IMR-90 (cell line): ENCODE data around the gene APCDD1. TPM values are rescaled to one million over a fixed set of nuclear protein-coding genes. Genes with fewer than 3 reads are reported as not detected.

Source experiments
- ATAC-seq: fragments of 200-7000 bp; cut with Tn5 transposase; 2 replicates; pipeline ENCODE4 v1.9.1; 2020; ENCODE audit warnings: low read depth, mild to moderate bottlenecking, moderate library complexity
- BruUV-seq: library from RNA; stranded (reverse); fragments of 400-500 nt; replicated peaks from 2 replicates; lab custom pipeline; 2021; lab: Mats Ljungman, UMichigan
- CTCF ChIA-PET: fragments of 300-600 bp; formaldehyde crosslinking; extraction: SDS; loops from one replicate; lab custom pipeline; 2021; ENCODE audit warnings: antibody characterized with exemption; lab: Yijun Ruan, JAX
- POLR2A ChIA-PET: fragments of 300-600 bp; sonication (Branson Sonifier 250); formaldehyde crosslinking; loops from one replicate; lab custom pipeline; 2022; ENCODE audit warnings: antibody characterized with exemption; ENCODE audit not compliant: unreplicated experiment; lab: Charles Lee
- DNase-seq: peaks from one replicate; pipeline ENCODE4 v3.0.0; 2013
- H2AFZ ChIP-seq: replicated peaks from 2 replicates; pipeline ENCODE3; 2013; ENCODE audit warnings: low read length, mild to moderate bottlenecking; ENCODE audit not compliant: poor library complexity
- H2AK5ac ChIP-seq: 2 replicates; pipeline ENCODE4 v1.6.1; 2013; ENCODE audit warnings: low read depth, low read length, inconsistent platforms
- H2AK9ac ChIP-seq: replicated peaks from 2 replicates; pipeline ENCODE3; 2013; ENCODE audit warnings: mild to moderate bottlenecking, low read depth, low read length, moderate library complexity; ENCODE audit not compliant: poor library complexity
- H2BK120ac ChIP-seq: 2 replicates; pipeline ENCODE4 v1.6.1; 2013; ENCODE audit warnings: low read depth, low read length, inconsistent platforms
- H2BK15ac ChIP-seq: 3 replicates; pipeline ENCODE4 v1.6.1; 2013; ENCODE audit warnings: low read depth, low read length, inconsistent platforms
- H2BK20ac ChIP-seq: 2 replicates; pipeline ENCODE4 v1.6.1; 2013; ENCODE audit warnings: low read depth, mild to moderate bottlenecking, inconsistent platforms, low read length, moderate library complexity
- H2BK5ac ChIP-seq: 2 replicates; pipeline ENCODE4 v1.6.1; 2013; ENCODE audit warnings: mild to moderate bottlenecking, low read depth, low read length, inconsistent platforms; ENCODE audit not compliant: poor library complexity, severe bottlenecking
- H3K14ac ChIP-seq: replicated peaks from 2 replicates; pipeline ENCODE4 v1.6.1; 2013; ENCODE audit warnings: low read depth, low read length, inconsistent platforms
- H3K18ac ChIP-seq: 2 replicates; pipeline ENCODE4 v1.6.1; 2013; ENCODE audit warnings: low read depth, low read length, control low read depth
- H3K23ac ChIP-seq: 2 replicates; pipeline ENCODE4 v1.6.1; 2013; ENCODE audit warnings: low read depth, low read length, inconsistent platforms
- H3K27ac ChIP-seq: 2 replicates; pipeline ENCODE4 v1.5.1; 2013; ENCODE audit warnings: mild to moderate bottlenecking, control low read depth, low read length; ENCODE audit not compliant: insufficient read depth
- H3K27me3 ChIP-seq: 2 replicates; pipeline ENCODE4 v1.6.1; 2013; ENCODE audit warnings: low read length; ENCODE audit not compliant: control insufficient read depth, insufficient read depth
- H3K36me3 ChIP-seq: 2 replicates; pipeline ENCODE4 v1.6.1; 2013; ENCODE audit warnings: low read length, mixed read lengths; ENCODE audit not compliant: control insufficient read depth, insufficient read depth
- H3K4ac ChIP-seq: 2 replicates; pipeline ENCODE4 v1.6.1; 2013; ENCODE audit warnings: low read depth, low read length, inconsistent platforms
- H3K4me1 ChIP-seq: 2 replicates; pipeline ENCODE4 v1.6.1; 2013; ENCODE audit warnings: low read length, mixed read lengths; ENCODE audit not compliant: control insufficient read depth, insufficient read depth
- H3K4me2 ChIP-seq: 2 replicates; pipeline ENCODE4 v1.6.1; 2013; ENCODE audit warnings: low read depth, mild to moderate bottlenecking, control low read depth, low read length, moderate library complexity
- H3K4me3 ChIP-seq: 2 replicates; pipeline ENCODE4 v1.5.1; 2013; ENCODE audit warnings: low read depth, mild to moderate bottlenecking, control low read depth, low read length, moderate library complexity; ENCODE audit not compliant: insufficient read depth
- H3K56ac ChIP-seq: 2 replicates; pipeline ENCODE4 v1.6.1; 2013; ENCODE audit warnings: low read length, inconsistent platforms; ENCODE audit not compliant: insufficient read depth; ENCODE audit errors: extremely low read depth
- H3K79me1 ChIP-seq, 2 experiments: 2 replicates each; pipeline ENCODE4 v1.6.1; 2013; ENCODE audit warnings: low read length in 2 of 2, inconsistent platforms in 1 of 2, low read depth in 1 of 2
- H3K9ac ChIP-seq: 2 replicates; pipeline ENCODE4 v1.6.1; 2013; ENCODE audit warnings: low read depth, low read length, control low read depth
- H3K9me1 ChIP-seq: 2 replicates; pipeline ENCODE4 v1.6.1; 2013; ENCODE audit warnings: low read length, inconsistent platforms; ENCODE audit not compliant: insufficient read depth
- H3K9me3 ChIP-seq: 2 replicates; pipeline ENCODE4 v1.6.1; 2013; ENCODE audit warnings: low read length; ENCODE audit not compliant: control insufficient read depth, insufficient read depth
- H4K20me1 ChIP-seq: 2 replicates; pipeline ENCODE4 v1.6.1; 2013; ENCODE audit warnings: low read length, inconsistent platforms; ENCODE audit not compliant: insufficient read depth
- H4K5ac ChIP-seq: 2 replicates; pipeline ENCODE4 v1.6.1; 2013; ENCODE audit warnings: mild to moderate bottlenecking, low read depth, low read length, control low read depth
- H4K8ac ChIP-seq, 2 experiments: 2 replicates each; pipeline ENCODE4 v1.6.1; 2013; ENCODE audit warnings: low read depth in 2 of 2, low read length in 2 of 2, control low read depth in 1 of 2, inconsistent platforms in 1 of 2
- H4K91ac ChIP-seq: 2 replicates; pipeline ENCODE4 v1.6.1; 2013; ENCODE audit warnings: low read depth, low read length, inconsistent platforms; ENCODE audit not compliant: insufficient read depth
- BHLHE40 ChIP-seq: fragments of 150-350 bp; IDR thresholded peaks from 2 replicates; pipeline ENCODE4 v1.6.1; 2016; ENCODE audit warnings: mild to moderate bottlenecking, low read depth, low read length
- CEBPB ChIP-seq: IDR thresholded peaks from 2 replicates; pipeline ENCODE4 v1.6.1; 2012; ENCODE audit warnings: low read depth, low read length, improper control_type of control experiment
- CHD1 ChIP-seq: IDR thresholded peaks from 2 replicates; pipeline ENCODE4 v1.6.1; 2012; ENCODE audit warnings: low read depth, low read length, improper control_type of control experiment
- CTCF ChIP-seq: conservative IDR thresholded peaks from 2 replicates; pipeline ENCODE4 v1.5.1; 2012; ENCODE audit warnings: mild to moderate bottlenecking, low read depth, low read length, improper control_type of control experiment
- ELK1 ChIP-seq: fragments of 150-350 bp; IDR thresholded peaks from 2 replicates; pipeline ENCODE4 v1.6.1; 2016; ENCODE audit warnings: low read depth, mild to moderate bottlenecking, low read length, moderate library complexity, borderline replicate concordance
- FOS ChIP-seq: fragments of 150-350 bp; IDR thresholded peaks from 2 replicates; pipeline ENCODE4 v1.6.1; 2016; ENCODE audit warnings: low read depth, low read length
- MAFK ChIP-seq: IDR thresholded peaks from 2 replicates; pipeline ENCODE4 v1.6.1; 2012; ENCODE audit warnings: low read depth, low read length, improper control_type of control experiment
- MAZ ChIP-seq: IDR thresholded peaks from 2 replicates; pipeline ENCODE4 v1.6.1; 2012; ENCODE audit warnings: low read depth, mild to moderate bottlenecking, low read length, improper control_type of control experiment, moderate library complexity, borderline replicate concordance
- MXI1 ChIP-seq: IDR thresholded peaks from 2 replicates; pipeline ENCODE4 v1.6.1; 2012; ENCODE audit warnings: low read depth, mild to moderate bottlenecking, low read length, moderate library complexity, borderline replicate concordance
- NFE2L2 ChIP-seq: fragments of 150-350 bp; IDR thresholded peaks from 2 replicates; pipeline ENCODE4 v1.6.1; 2016; ENCODE audit warnings: low read depth, mild to moderate bottlenecking, low read length
- POLR2A ChIP-seq: IDR thresholded peaks from 2 replicates; pipeline ENCODE4 v1.6.1; 2012; ENCODE audit warnings: mild to moderate bottlenecking, low read depth, low read length
- RAD21 ChIP-seq: IDR thresholded peaks from 2 replicates; pipeline ENCODE4 v1.6.1; 2012; ENCODE audit warnings: low read length, improper control_type of control experiment
- RCOR1 ChIP-seq: IDR thresholded peaks from 2 replicates; pipeline ENCODE4 v1.6.1; 2012; ENCODE audit warnings: mild to moderate bottlenecking, low read length, improper control_type of control experiment; ENCODE audit not compliant: insufficient replicate concordance
- RFX5 ChIP-seq: IDR thresholded peaks from 2 replicates; pipeline ENCODE4 v1.8.0; 2012; ENCODE audit warnings: low read depth, mild to moderate bottlenecking, low read length, moderate library complexity
- SMC3 ChIP-seq: fragments of 150-350 bp; IDR thresholded peaks from 2 replicates; pipeline ENCODE4 v1.6.1; 2016; ENCODE audit warnings: low read depth, mild to moderate bottlenecking, antibody characterized with exemption, low read length, moderate library complexity
- USF2 ChIP-seq: fragments of 150-350 bp; IDR thresholded peaks from 2 replicates; pipeline ENCODE4 v1.6.1; 2017; ENCODE audit warnings: mild to moderate bottlenecking, antibody characterized with exemption, low read length, low read depth
- WGBS, 2 experiments: methylation state at CpG; one replicate each; pipeline versions ENCODE4 v1.1.5 to v1.1.7; 2013; ENCODE audit warnings: missing lambda C conversion rate in 2 of 2; ENCODE audit not compliant: insufficient read length in 1 of 2; ENCODE audit errors: extremely low coverage in 2 of 2; 5-methylcytosine and 5-hydroxymethylcytosine counted together
- dilution Hi-C: fragments of 300-500 bp; cut with HindIII; formaldehyde crosslinking; loops from one replicate; pipeline ENCODE4 v1.14.3; 2018; ENCODE audit warnings: low sequenced_read_pairs; ENCODE audit not compliant: unreplicated experiment
- in situ Hi-C: fragments of 300-500 bp; cut with MboI; formaldehyde crosslinking; loops from 3 replicates; pipeline ENCODE4 v1.14.3; 2019; ENCODE audit warnings: low sequenced_read_pairs, inconsistent platforms, mixed read lengths
- intact Hi-C: fragments of 100-400 bp; cut with micrococcal nuclease; formaldehyde crosslinking; loops from 2 replicates; pipeline ENCODE4 v1.10.0; 2022
- polyA plus RNA-seq, 3 experiments: library from polyadenylated mRNA; depleted of rRNA; stranded (reverse); fragments of >200 nt; gene quantifications; 2 replicates each; pipeline ENCODE4 v1.2.3, GENCODE V29; 2012; ENCODE audit warnings: low replicate concordance in 1 of 3
- total RNA-seq: library from RNA; depleted of rRNA; stranded (reverse); fragments of >200 nt; gene quantifications from 2 replicates; pipeline ENCODE4 v1.2.3, GENCODE V29; 2012

APCDD1 gene
- total and polyA plus RNA-seq, 2 of the 4 experiments (the other 2 are of a cell fraction) = 1.1 to 2.2 TPM

- Histone ChIP-seq H2BK120ac (no peak overlapping the region), H3K23ac (no peak overlapping the region), H3K56ac (no peak overlapping the region), H3K36me3 (no peaks in the 10 kb centered on the region), H2AK9ac (no peak overlapping the region), H3K18ac (no peak overlapping the region), H3K9ac (no peak overlapping the region), H4K8ac (no peak overlapping the region), H3K4me3 (no peak overlapping the region), H3K27ac (no peak overlapping the region), H3K27me3 (peaks cover 14% of the 10 kb centered on the region), H4K91ac (no peak overlapping the region), H3K4me1 (no peaks in the 10 kb centered on the region), H2AFZ (no peak overlapping the region), H3K9me1 (no peaks in the 10 kb centered on the region), H2BK15ac (no peak overlapping the region), H3K14ac (no peak overlapping the region), H3K9me3 (no peaks in the 10 kb centered on the region), H2BK5ac (no peak overlapping the region), H3K4ac (no peak overlapping the region), H3K79me1 (no peaks in the 10 kb centered on the region), H3K4me2 (no peak overlapping the region), H4K20me1 (no peaks in the 10 kb centered on the region), H4K5ac (no peak overlapping the region), H2AK5ac (no peak overlapping the region), H2BK20ac (no peak overlapping the region)
- ChIA-PET CTCF (no interaction called here), POLR2A (no interaction called here)
- dilution Hi-C loops (no loop called here), in situ Hi-C loops (no loop called here), intact Hi-C loops (no loop called here)
- ATAC-seq (no peak), DNase-seq (no peak)
- no TSS peak for BruUV-seq
- TF ChIP-seq RFX5 (no peak), BHLHE40 (no peak), POLR2A (no peak), FOS (no peak), CTCF (no peak), MAFK (no peak), SMC3 (no peak), CEBPB (no peak), ELK1 (no peak), RCOR1 (no peak), NFE2L2 (no peak), MXI1 (no peak), CHD1 (no peak), RAD21 (no peak), USF2 (no peak), MAZ (no peak)
- no CpG with 5 or more reads among the region's 4 CpGs for WGBS, 2 experiments
These were observed 7.6 kb downstream of the APCDD1 start for GRCh38 chr18:10461989-10462388.
